H9 (cell line): ENCODE data around the gene SRGAP1. TPM values are rescaled to one million over a fixed set of nuclear protein-coding genes. Genes with fewer than 3 reads are reported as not detected.

Experiments used
- DNase-seq: peaks from one replicate; pipeline ENCODE4 v3.0.0-alpha.2; 2017
- H2AFZ ChIP-seq: one replicate; pipeline ENCODE4 v1.6.1; 2013; ENCODE audit warnings: mild to moderate bottlenecking, low read length, control low read depth, moderate library complexity
- H2AK5ac ChIP-seq: 2 replicates; pipeline ENCODE4 v1.6.1; 2013; ENCODE audit warnings: low read length, control low read depth, mixed read lengths; ENCODE audit not compliant: insufficient read length
- H2BK120ac ChIP-seq: one replicate; pipeline ENCODE4 v1.6.1; 2013; ENCODE audit warnings: low read depth, mild to moderate bottlenecking, low read length, control low read depth, inconsistent platforms; ENCODE audit not compliant: poor library complexity, severe bottlenecking
- H2BK12ac ChIP-seq: 2 replicates; pipeline ENCODE4 v1.6.1; 2013; ENCODE audit warnings: low read length, control low read depth, mixed read lengths, low read depth; ENCODE audit not compliant: insufficient read length
- H2BK15ac ChIP-seq: 2 replicates; pipeline ENCODE4 v1.6.1; 2013; ENCODE audit warnings: low read depth, low read length, control low read depth
- H2BK20ac ChIP-seq: one replicate; pipeline ENCODE4 v1.6.1; 2013; ENCODE audit warnings: low read depth, mild to moderate bottlenecking, low read length, control low read depth, inconsistent platforms; ENCODE audit not compliant: poor library complexity, severe bottlenecking
- H2BK5ac ChIP-seq: 2 replicates; pipeline ENCODE4 v1.6.1; 2013; ENCODE audit warnings: low read length, control low read depth, mixed read lengths; ENCODE audit not compliant: insufficient read length
- H3K14ac ChIP-seq: 2 replicates; pipeline ENCODE4 v1.6.1; 2013; ENCODE audit warnings: low read length, control low read depth; ENCODE audit not compliant: insufficient read depth
- H3K18ac ChIP-seq: 2 replicates; pipeline ENCODE4 v1.6.1; 2013; ENCODE audit warnings: low read depth, mild to moderate bottlenecking, mixed read lengths, low read length, control low read depth; ENCODE audit not compliant: insufficient read length
- H3K23ac ChIP-seq: 2 replicates; pipeline ENCODE4 v1.6.1; 2013; ENCODE audit warnings: low read length, control low read depth, mixed read lengths, low read depth; ENCODE audit not compliant: insufficient read length
- H3K23me2 ChIP-seq: 2 replicates; pipeline ENCODE4 v1.6.1; 2013; ENCODE audit warnings: low read depth, mild to moderate bottlenecking, mixed read lengths, low read length, control low read depth; ENCODE audit not compliant: insufficient read length, poor library complexity, severe bottlenecking
- H3K27ac ChIP-seq: 2 replicates; pipeline ENCODE4 v1.5.1; 2013; ENCODE audit warnings: low read length, control low read depth, mixed read lengths, low read depth; ENCODE audit not compliant: insufficient read length
- H3K27me3 ChIP-seq: 2 replicates; pipeline ENCODE4 v1.6.1; 2013; ENCODE audit warnings: low read length, control low read depth, inconsistent platforms; ENCODE audit not compliant: insufficient read depth
- H3K4ac ChIP-seq: 2 replicates; pipeline ENCODE4 v1.6.1; 2013; ENCODE audit warnings: low read depth, mild to moderate bottlenecking, control low read depth, inconsistent platforms, low read length, moderate library complexity
- H3K4me1 ChIP-seq: 2 replicates; pipeline ENCODE4 v1.6.1; 2013; ENCODE audit warnings: low read length, control low read depth, inconsistent platforms; ENCODE audit not compliant: insufficient read depth
- H3K4me2 ChIP-seq: 2 replicates; pipeline ENCODE4 v1.6.1; 2013; ENCODE audit warnings: low read length, control low read depth, mixed read lengths; ENCODE audit not compliant: insufficient read length, insufficient read depth
- H3K56ac ChIP-seq: 2 replicates; pipeline ENCODE4 v1.6.1; 2013; ENCODE audit warnings: low read depth, mild to moderate bottlenecking, mixed read lengths, low read length, control low read depth; ENCODE audit not compliant: insufficient read length
- H3K79me1 ChIP-seq: 2 replicates; pipeline ENCODE4 v1.6.1; 2013; ENCODE audit warnings: low read depth, mild to moderate bottlenecking, moderate library complexity, low read length, control low read depth, inconsistent platforms; ENCODE audit not compliant: insufficient read depth, poor library complexity, severe bottlenecking
- H3K79me2 ChIP-seq: 2 replicates; pipeline ENCODE4 v1.6.1; 2013; ENCODE audit warnings: low read length, control low read depth, inconsistent platforms; ENCODE audit not compliant: insufficient read depth
- H3K9ac ChIP-seq: 2 replicates; pipeline ENCODE4 v1.6.1; 2013; ENCODE audit warnings: low read length, control low read depth, mixed read lengths; ENCODE audit not compliant: insufficient read length; ENCODE audit errors: extremely low read depth
- H3K9me3 ChIP-seq: one replicate; pipeline ENCODE4 v1.6.1; 2013; ENCODE audit warnings: low read depth, low read length, inconsistent platforms; ENCODE audit not compliant: control insufficient read depth
- H3T11ph ChIP-seq: one replicate; pipeline ENCODE4 v1.6.1; 2013; ENCODE audit warnings: mild to moderate bottlenecking, low read length, control low read depth, inconsistent platforms
- H4K20me1 ChIP-seq: one replicate; pipeline ENCODE4 v1.6.1; 2013; ENCODE audit not compliant: control insufficient read depth, insufficient read length, insufficient read depth
- H4K5ac ChIP-seq: 2 replicates; pipeline ENCODE4 v1.6.1; 2013; ENCODE audit warnings: low read depth, mild to moderate bottlenecking, mixed read lengths, low read length, control low read depth; ENCODE audit not compliant: insufficient read length
- H4K8ac ChIP-seq: replicated peaks from 2 replicates; pipeline ENCODE4 v1.6.1; 2013; ENCODE audit warnings: low read length, control low read depth, mixed read lengths, low read depth; ENCODE audit not compliant: insufficient read length
- H4K91ac ChIP-seq: 2 replicates; pipeline ENCODE4 v1.6.1; 2013; ENCODE audit warnings: low read depth, mild to moderate bottlenecking, moderate library complexity, mixed read lengths, low read length, control low read depth; ENCODE audit not compliant: insufficient read length
- H3K27ac Mint-ChIP-seq, 3 experiments: 2 replicates in 2 of 3; 3 replicates in 1 of 3; pipeline ENCODE4 v1.8.0; 2020 to 2021; ENCODE audit warnings: mixed read lengths in 3 of 3, mild to moderate bottlenecking in 1 of 3, moderate library complexity in 1 of 3
- H3K27me3 Mint-ChIP-seq: 2 replicates; pipeline ENCODE4 v1.8.0; 2021; ENCODE audit warnings: low read depth, mild to moderate bottlenecking, moderate library complexity, mixed read lengths
- H3K36me3 Mint-ChIP-seq, 3 experiments: 2 replicates in 2 of 3; 3 replicates in 1 of 3; pipeline ENCODE4 v1.8.0; 2020 to 2021; ENCODE audit warnings: low read depth in 3 of 3, mixed read lengths in 3 of 3; ENCODE audit not compliant: insufficient read depth in 1 of 3
- H3K4me1 Mint-ChIP-seq, 2 experiments: 2 replicates each; pipeline ENCODE4 v1.8.0; 2020; ENCODE audit warnings: mixed read lengths in 2 of 2
- H3K4me3 Mint-ChIP-seq, 2 experiments: 2 replicates in 1 of 2; 3 replicates in 1 of 2; pipeline ENCODE4 v1.8.0; 2020 to 2021; ENCODE audit warnings: mild to moderate bottlenecking in 2 of 2, mixed read lengths in 2 of 2, moderate library complexity in 1 of 2
- H3K9me3 Mint-ChIP-seq, 2 experiments: 2 replicates in 1 of 2; 3 replicates in 1 of 2; pipeline ENCODE4 v1.8.0; 2020; ENCODE audit warnings: mild to moderate bottlenecking in 2 of 2, mixed read lengths in 2 of 2, moderate library complexity in 1 of 2
- WGBS: extraction: QIAGEN DNeasy Blood & Tissue Kit; methylation state at CpG from one replicate; pipeline ENCODE4 v1.1.7; 2013; ENCODE audit warnings: missing lambda C conversion rate, low lambda C conversion rate, mixed read lengths; ENCODE audit not compliant: insufficient read length; ENCODE audit errors: extremely low coverage; 5-methylcytosine and 5-hydroxymethylcytosine counted together
- total RNA-seq: library from RNA; stranded (reverse); gene quantifications from 2 replicates; pipeline ENCODE4 v1.2.1, GENCODE V29; 2021
- TF ChIP-seq, protein P1 (sequence below): fragments of 200-600 bp; sonication (generic); conservative IDR thresholded peaks from 3 replicates; pipeline ENCODE4 v1.8.0; 2021; ENCODE audit warnings: antibody characterized with exemption, mild to moderate bottlenecking

The SRGAP1 gene
- total RNA-seq, 1 experiment from 2014 or later = 4.8 TPM

DNA sequence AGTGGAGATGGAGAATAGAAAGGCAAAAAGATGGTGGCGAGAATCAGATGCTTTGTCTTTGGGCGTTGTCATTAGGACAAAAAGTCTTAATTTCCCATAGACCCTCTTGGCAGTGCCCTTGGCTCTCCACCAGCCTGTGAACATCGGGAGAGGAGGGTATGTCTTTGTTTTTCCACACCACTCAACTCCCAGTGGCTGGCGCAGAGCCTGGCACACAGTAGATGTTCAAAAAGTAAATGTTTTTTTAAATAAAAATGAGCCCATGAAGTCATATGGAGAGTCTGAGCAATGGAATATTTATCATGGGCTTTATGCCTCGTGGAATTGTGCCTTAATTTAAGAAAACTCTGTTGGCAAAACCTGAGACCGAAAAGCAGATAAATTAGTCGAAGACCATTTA lies 90.4 kb downstream of the SRGAP1 start:
- Histone ChIP-seq H2BK5ac (no peak overlapping the region), H2AFZ (no peak overlapping the region), H4K20me1 (no peaks in the 10 kb centered on the region), H3K4me1 (no peaks in the 10 kb centered on the region; the same call in 1 of the 2 replicates), H3K18ac (no peak overlapping the region), H3K27me3 (no peaks in the 10 kb centered on the region), H3K4ac (no peak overlapping the region), H3K14ac (no peak overlapping the region), H4K91ac (no peak overlapping the region), H3T11ph (no peak overlapping the region), H3K23me2 (no peaks in the 10 kb centered on the region), H3K56ac (no peak overlapping the region), H4K8ac (no peak overlapping the region), H3K23ac (no peak overlapping the region), H2BK120ac (no peak overlapping the region), H2AK5ac (no peak overlapping the region), H3K79me2 (no peaks in the 10 kb centered on the region), H3K27ac (no peak overlapping the region), H2BK15ac (no peak overlapping the region), H3K4me2 (no peak overlapping the region), H3K9me3 (no peaks in the 10 kb centered on the region), H2BK12ac (no peak overlapping the region), H4K5ac (no peak overlapping the region), H2BK20ac (no peak overlapping the region), H3K79me1 (no peaks in the 10 kb centered on the region), H3K9ac (no peak overlapping the region)
- no peak for DNase-seq
- H3K4me1 Mint-ChIP-seq = peaks cover 25 to 26% of the 10 kb centered on the region in 2 experiments
- no peaks in the 10 kb centered on the region for H3K27me3 Mint-ChIP-seq
- no peaks in the 10 kb centered on the region for H3K9me3 Mint-ChIP-seq
- H3K27ac Mint-ChIP-seq = no peak overlapping the region; a peak in 1 of 7 replicates
- H3K4me3 Mint-ChIP-seq = no peak overlapping the region
- no CpG with 5 or more reads among the region's 7 CpGs for WGBS
- TF ChIP-seq, protein P1, sequence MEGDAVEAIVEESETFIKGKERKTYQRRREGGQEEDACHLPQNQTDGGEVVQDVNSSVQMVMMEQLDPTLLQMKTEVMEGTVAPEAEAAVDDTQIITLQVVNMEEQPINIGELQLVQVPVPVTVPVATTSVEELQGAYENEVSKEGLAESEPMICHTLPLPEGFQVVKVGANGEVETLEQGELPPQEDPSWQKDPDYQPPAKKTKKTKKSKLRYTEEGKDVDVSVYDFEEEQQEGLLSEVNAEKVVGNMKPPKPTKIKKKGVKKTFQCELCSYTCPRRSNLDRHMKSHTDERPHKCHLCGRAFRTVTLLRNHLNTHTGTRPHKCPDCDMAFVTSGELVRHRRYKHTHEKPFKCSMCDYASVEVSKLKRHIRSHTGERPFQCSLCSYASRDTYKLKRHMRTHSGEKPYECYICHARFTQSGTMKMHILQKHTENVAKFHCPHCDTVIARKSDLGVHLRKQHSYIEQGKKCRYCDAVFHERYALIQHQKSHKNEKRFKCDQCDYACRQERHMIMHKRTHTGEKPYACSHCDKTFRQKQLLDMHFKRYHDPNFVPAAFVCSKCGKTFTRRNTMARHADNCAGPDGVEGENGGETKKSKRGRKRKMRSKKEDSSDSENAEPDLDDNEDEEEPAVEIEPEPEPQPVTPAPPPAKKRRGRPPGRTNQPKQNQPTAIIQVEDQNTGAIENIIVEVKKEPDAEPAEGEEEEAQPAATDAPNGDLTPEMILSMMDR = no peak
- no peaks in the 10 kb centered on the region for H3K36me3 Mint-ChIP-seq
